ENCODE measurements around the gene SFXN5. TPM values are rescaled to one million over a fixed set of nuclear protein-coding genes. Genes with fewer than 3 reads are reported as not detected.
A peak's percentile ranks its signal among the peaks of the same experiment; 100 is the strongest.

SFXN5 gene
- total RNA-seq, 1 donor from 2014 or later = 9.8 TPM

GRCh38 chr2:72923833-72924352 is 147.6 kb downstream of the SFXN5 start:
- Histone ChIP-seq H3K4me3 (no peak overlapping the region), H3K27ac (no peak overlapping the region), H3K36me3 (no peaks in the 10 kb centered on the region), H3K27me3 (peaks cover 33% of the 10 kb centered on the region), H3K9me3 (no peaks in the 10 kb centered on the region), H3K4me1 (peaks cover 34% of the 10 kb centered on the region)
- no peak for TF ChIP-seq POLR2A (IDR thresholded peaks at IDR 0.05)
- no peak for TF ChIP-seq CTCF (IDR thresholded peaks at IDR 0.05)
- TF ChIP-seq POLR2AphosphoS5 (IDR thresholded peaks at IDR 0.05; ENCODE audit: insufficient read depth in 1 of 2, low read depth in 1 of 2) = no peak
- no peak for DNase-seq (ENCODE audit: extremely low spot score in 2 of 2)
- intact Hi-C loops (cut with DNase I) = no loop called here

GRCh38 chr2:72921853-72922252 is 149.7 kb downstream of the SFXN5 start:
- TF ChIP-seq CTCF (IDR thresholded peaks at IDR 0.05) = no peak
- TF ChIP-seq POLR2AphosphoS5 (IDR thresholded peaks at IDR 0.05; ENCODE audit: insufficient read depth in 1 of 2, low read depth in 1 of 2) = no peak
- no peak for TF ChIP-seq POLR2A (IDR thresholded peaks at IDR 0.05)
- Histone ChIP-seq H3K27me3 (peaks cover 40% of the 10 kb centered on the region), H3K27ac (no peak overlapping the region)

GRCh38 chr2:72921088-72921851 is 150.2 kb downstream of the SFXN5 start:
- Histone ChIP-seq H3K27ac (no peak overlapping the region), H3K9me3 (no peaks in the 10 kb centered on the region), H3K27me3 (peaks cover 45% of the 10 kb centered on the region), H3K4me3 (no peak overlapping the region), H3K36me3 (no peaks in the 10 kb centered on the region), H3K4me1 (peaks cover 59% of the 10 kb centered on the region)
- DNase-seq (ENCODE audit: extremely low spot score in 2 of 2) = no peak
- intact Hi-C loops (cut with DNase I) = no loop called here
- TF ChIP-seq CTCF (IDR thresholded peaks at IDR 0.05) (no peak), POLR2A (IDR thresholded peaks at IDR 0.05) (no peak), POLR2AphosphoS5 (IDR thresholded peaks at IDR 0.05; ENCODE audit: insufficient read depth in 1 of 2, low read depth in 1 of 2) (no peak)

More at GRCh38 chr2:72921853-72922252, 149.7 kb downstream of the SFXN5 start:
- no peak for DNase-seq (ENCODE audit: extremely low spot score in 2 of 2)
- Histone ChIP-seq H3K9me3 (no peaks in the 10 kb centered on the region), H3K4me3 (no peak overlapping the region), H3K4me1 (peaks cover 53% of the 10 kb centered on the region), H3K36me3 (no peaks in the 10 kb centered on the region)
- intact Hi-C loops (cut with DNase I) = no loop called here

GRCh38 chr2:72920318-72921087 is 151.0 kb downstream of the SFXN5 start:
- H3K27me3 ChIP-seq = peaks cover 52% of the 10 kb centered on the region
- peak overlapping the region in 1 of 2 donors; percentile 26 for H3K4me3 ChIP-seq
- intact Hi-C loops (cut with DNase I) = no loop called here
- H3K36me3 ChIP-seq = no peaks in the 10 kb centered on the region
- H3K9me3 ChIP-seq = no peaks in the 10 kb centered on the region
- peaks cover 66% of the 10 kb centered on the region for H3K4me1 ChIP-seq
- DNase-seq (ENCODE audit: extremely low spot score in 2 of 2) = no peak
- TF ChIP-seq CTCF (IDR thresholded peaks at IDR 0.05) (no peak), POLR2AphosphoS5 (IDR thresholded peaks at IDR 0.05; ENCODE audit: insufficient read depth in 1 of 2, low read depth in 1 of 2) (peak in 1 of 2 donors; percentile 22)
- no peak overlapping the region for H3K27ac ChIP-seq

Data from vagina (tissue), 2 donors.